ENCODE results near the gene SNED1.

- no peak for TF ChIP-seq POLR2A (IDR thresholded peaks at IDR 0.05; ENCODE audit: low read length)
- no peak for TF ChIP-seq RAD21 (conservative IDR thresholded peaks at IDR 0.05 in 1 of 2, IDR thresholded peaks at IDR 0.05 in 1 of 2)
- no peak for TF ChIP-seq CTCF (IDR thresholded peaks at IDR 0.05)
- no peak for TF ChIP-seq JUNB (IDR thresholded peaks at IDR 0.05)
- no peak for TF ChIP-seq EP300 (IDR thresholded peaks at IDR 0.05)
These were observed 32.4 kb upstream of the SNED1 start for GRCh38 chr2:240965905-240966456.
